Trophoblast cell (in vitro differentiated cells and primary cell): ENCODE results near the gene NTSR1.

Source experiments
- DNase-seq, 2 donors: peaks; one replicate each; pipeline ENCODE4 v3.0.0-alpha.2; 2016
- H2AFZ ChIP-seq: 2 replicates; pipeline ENCODE4 v1.6.1; 2013; ENCODE audit warnings: low read length, moderate library complexity, mild to moderate bottlenecking; ENCODE audit not compliant: insufficient read depth, poor library complexity
- H2AK5ac ChIP-seq: 2 replicates; pipeline ENCODE4 v1.6.1; 2013; ENCODE audit warnings: mild to moderate bottlenecking, low read length
- H2BK120ac ChIP-seq: 2 replicates; pipeline ENCODE4 v1.6.1; 2013; ENCODE audit warnings: low read length, mild to moderate bottlenecking, moderate library complexity; ENCODE audit not compliant: insufficient read depth, poor library complexity
- H2BK12ac ChIP-seq: 2 replicates; pipeline ENCODE4 v1.6.1; 2013; ENCODE audit warnings: mild to moderate bottlenecking, low read length, moderate library complexity
- H2BK5ac ChIP-seq: 2 replicates; pipeline ENCODE4 v1.6.1; 2013; ENCODE audit warnings: low read length, low read depth, moderate library complexity, mild to moderate bottlenecking; ENCODE audit not compliant: poor library complexity
- H3K14ac ChIP-seq: 2 replicates; pipeline ENCODE4 v1.6.1; 2013; ENCODE audit warnings: mild to moderate bottlenecking, low read length
- H3K18ac ChIP-seq: 2 replicates; pipeline ENCODE4 v1.6.1; 2013; ENCODE audit warnings: mild to moderate bottlenecking, low read length
- H3K23ac ChIP-seq: 2 replicates; pipeline ENCODE4 v1.6.1; 2013; ENCODE audit warnings: low read length
- H3K27ac ChIP-seq: 2 replicates; pipeline ENCODE4 v1.5.1; 2013; ENCODE audit warnings: low read depth, mild to moderate bottlenecking, inconsistent platforms, low read length, moderate library complexity
- H3K27me3 ChIP-seq: 2 replicates; pipeline ENCODE4 v1.6.1; 2013; ENCODE audit warnings: inconsistent platforms, mild to moderate bottlenecking, low read length, moderate library complexity; ENCODE audit not compliant: insufficient read depth
- H3K36me3 ChIP-seq, 2 experiments: 1 replicate in 1 of 2; 2 replicates in 1 of 2; pipeline ENCODE4 v1.6.1; 2013; ENCODE audit warnings: low read length in 2 of 2, mild to moderate bottlenecking in 2 of 2, moderate library complexity in 1 of 2; ENCODE audit not compliant: insufficient read depth in 2 of 2, control insufficient read depth in 1 of 2
- H3K4ac ChIP-seq: 2 replicates; pipeline ENCODE4 v1.6.1; 2013; ENCODE audit warnings: low read depth, mild to moderate bottlenecking, low read length, moderate library complexity
- H3K4me1 ChIP-seq, 2 experiments: 1 replicate in 1 of 2; 2 replicates in 1 of 2; pipeline ENCODE4 v1.6.1; 2013; ENCODE audit warnings: low read length in 2 of 2, mild to moderate bottlenecking in 2 of 2, moderate library complexity in 1 of 2; ENCODE audit not compliant: insufficient read depth in 2 of 2, control insufficient read depth in 1 of 2
- H3K4me2 ChIP-seq: 2 replicates; pipeline ENCODE4 v1.6.1; 2013; ENCODE audit warnings: inconsistent platforms, mild to moderate bottlenecking, low read length, moderate library complexity
- H3K4me3 ChIP-seq: 2 replicates; pipeline ENCODE4 v1.5.1; 2013; ENCODE audit warnings: mild to moderate bottlenecking, low read depth, low read length, inconsistent platforms
- H3K79me1 ChIP-seq: one replicate; pipeline ENCODE4 v1.6.1; 2013; ENCODE audit warnings: low read length
- H3K79me2 ChIP-seq: 2 replicates; pipeline ENCODE4 v1.6.1; 2013; ENCODE audit warnings: low read length, mild to moderate bottlenecking; ENCODE audit not compliant: control insufficient read depth, insufficient read depth, poor library complexity
- H3K9ac ChIP-seq: 2 replicates; pipeline ENCODE4 v1.6.1; 2013; ENCODE audit warnings: mild to moderate bottlenecking, low read length
- H3K9me3 ChIP-seq: 2 replicates; pipeline ENCODE4 v1.6.1; 2013; ENCODE audit warnings: low read depth, mild to moderate bottlenecking, control low read depth, inconsistent platforms, low read length; ENCODE audit not compliant: insufficient read depth
- H4K12ac ChIP-seq: 2 replicates; pipeline ENCODE4 v1.6.1; 2013; ENCODE audit warnings: low read depth, mild to moderate bottlenecking, low read length, moderate library complexity
- H4K8ac ChIP-seq: 2 replicates; pipeline ENCODE4 v1.6.1; 2013; ENCODE audit warnings: low read depth, mild to moderate bottlenecking, low read length, moderate library complexity
- H4K91ac ChIP-seq: one replicate; pipeline ENCODE4 v1.6.1; 2013; ENCODE audit warnings: low read depth, mild to moderate bottlenecking, low read length, moderate library complexity
- WGBS: extraction: QIAGEN DNeasy Blood & Tissue Kit; methylation state at CpG from one replicate; pipeline ENCODE4 v1.1.7; 2013; ENCODE audit warnings: missing lambda C conversion rate; ENCODE audit not compliant: insufficient read length, insufficient coverage; ENCODE audit errors: extremely low coverage; 5-methylcytosine and 5-hydroxymethylcytosine counted together

Gene NTSR1

GRCh38 chr20:62806383-62807050, 97.9 kb downstream of the NTSR1 start:
- peaks cover 2% of the 10 kb centered on the region for H3K9me3 ChIP-seq
- H3K36me3 ChIP-seq = peaks cover 34 to 39% of the 10 kb centered on the region in 2 experiments
- no peak overlapping the region for H4K12ac ChIP-seq
- no peak overlapping the region for H4K91ac ChIP-seq
- peaks cover 6 to 11% of the 10 kb centered on the region in 2 experiments for H3K4me1 ChIP-seq
- no peak overlapping the region for H2BK5ac ChIP-seq
- no peak overlapping the region for H2AK5ac ChIP-seq
- H3K23ac ChIP-seq = no peak overlapping the region
- H4K8ac ChIP-seq = no peak overlapping the region
- H3K18ac ChIP-seq = no peak overlapping the region
- no peak overlapping the region for H3K4ac ChIP-seq
- H3K9ac ChIP-seq = peak overlapping the region; percentile 59
- H3K14ac ChIP-seq = no peak overlapping the region
- H2BK120ac ChIP-seq = no peak overlapping the region
- WGBS = no CpG with 5 or more reads among the region's 11 CpGs
- no peaks in the 10 kb centered on the region for H3K27me3 ChIP-seq
- H3K4me2 ChIP-seq = no peak overlapping the region
- no peak overlapping the region for H3K4me3 ChIP-seq
- no peak overlapping the region for H3K27ac ChIP-seq
- peaks cover 6% of the 10 kb centered on the region for H3K79me2 ChIP-seq
- H3K79me1 ChIP-seq = peaks cover 6% of the 10 kb centered on the region
- no peak for DNase-seq
- H2AFZ ChIP-seq = no peak overlapping the region
- no peak overlapping the region for H2BK12ac ChIP-seq

GRCh38 chr20:62807444-62808210, 99.0 kb downstream of the NTSR1 start:
- H3K36me3 ChIP-seq = peaks cover 45 to 49% of the 10 kb centered on the region in 2 experiments
- H3K27ac ChIP-seq = no peak overlapping the region
- no peak overlapping the region for H3K14ac ChIP-seq
- no peak overlapping the region for H4K91ac ChIP-seq
- H2AK5ac ChIP-seq = no peak overlapping the region
- H3K4me1 ChIP-seq = peaks cover 6 to 11% of the 10 kb centered on the region in 2 experiments
- H3K4me2 ChIP-seq = no peak overlapping the region
- H4K12ac ChIP-seq = no peak overlapping the region
- no peak overlapping the region for H3K18ac ChIP-seq
- no peak overlapping the region for H3K23ac ChIP-seq
- peaks cover 6% of the 10 kb centered on the region for H3K79me2 ChIP-seq
- H2BK120ac ChIP-seq = no peak overlapping the region
- no peak overlapping the region for H4K8ac ChIP-seq
- no CpG with 5 or more reads among the region's 23 CpGs for WGBS
- DNase-seq = no peak
- H3K4ac ChIP-seq = no peak overlapping the region
- peaks cover 2% of the 10 kb centered on the region for H3K9me3 ChIP-seq
- H2AFZ ChIP-seq = no peak overlapping the region
- no peaks in the 10 kb centered on the region for H3K27me3 ChIP-seq
- H3K4me3 ChIP-seq = no peak overlapping the region
- no peak overlapping the region for H2BK12ac ChIP-seq
- no peak overlapping the region for H3K9ac ChIP-seq
- H2BK5ac ChIP-seq = no peak overlapping the region
- peaks cover 6% of the 10 kb centered on the region for H3K79me1 ChIP-seq

- Histone ChIP-seq H2BK120ac (no peak overlapping the region), H3K4me2 (no peak overlapping the region), H4K8ac (no peak overlapping the region), H3K27me3 (no peaks in the 10 kb centered on the region), H4K91ac (no peak overlapping the region), H3K4me1 (peaks cover 9 to 11% of the 10 kb centered on the region in 2 experiments), H3K9ac (no peak overlapping the region), H3K36me3 (peaks cover 49 to 55% of the 10 kb centered on the region in 2 experiments), H2BK5ac (no peak overlapping the region), H4K12ac (no peak overlapping the region), H3K23ac (no peak overlapping the region), H3K18ac (no peak overlapping the region), H3K27ac (no peak overlapping the region), H3K9me3 (peaks cover 1% of the 10 kb centered on the region), H3K79me1 (peaks cover 8% of the 10 kb centered on the region), H2AFZ (no peak overlapping the region), H3K4me3 (no peak overlapping the region), H3K4ac (no peak overlapping the region), H2AK5ac (no peak overlapping the region), H2BK12ac (no peak overlapping the region), H3K14ac (no peak overlapping the region), H3K79me2 (peaks cover 6% of the 10 kb centered on the region)
- DNase-seq = peak in 1 of 2 donors; percentile 77
- WGBS = no CpG with 5 or more reads among the region's 21 CpGs
Observed at GRCh38 chr20:62808211-62808865, 99.7 kb downstream of the NTSR1 start.

GRCh38 chr20:62809530-62810428, 101.1 kb downstream of the NTSR1 start:
- Histone ChIP-seq H2AK5ac (no peak overlapping the region), H3K27ac (no peak overlapping the region), H3K4me3 (no peak overlapping the region), H3K9me3 (no peaks in the 10 kb centered on the region), H3K36me3 (peaks cover 55 to 57% of the 10 kb centered on the region in 2 experiments), H3K23ac (no peak overlapping the region), H2BK12ac (no peak overlapping the region), H3K9ac (no peak overlapping the region), H3K14ac (no peak overlapping the region), H3K4me2 (no peak overlapping the region), H2BK120ac (no peak overlapping the region), H3K79me2 (peaks cover 5% of the 10 kb centered on the region), H4K91ac (no peak overlapping the region), H4K8ac (no peak overlapping the region), H2BK5ac (no peak overlapping the region), H3K27me3 (no peaks in the 10 kb centered on the region), H3K79me1 (peaks cover 7% of the 10 kb centered on the region), H2AFZ (no peak overlapping the region), H3K4ac (no peak overlapping the region), H4K12ac (no peak overlapping the region), H3K4me1 (peaks cover 11 to 16% of the 10 kb centered on the region in 2 experiments), H3K18ac (no peak overlapping the region)
- DNase-seq = no peak
- WGBS = no CpG with 5 or more reads among the region's 24 CpGs
